Endothelial cell of umbilical vein (primary cell): ENCODE data around the gene FMO1.

ENCODE experiments used
- CTCF ChIP-seq, 2 donors: IDR thresholded peaks; 1 replicate in 1 of 2; 2 replicates in 1 of 2; pipeline ENCODE4 v1.5.1; 2011; ENCODE audit warnings: low read length in 2 of 2, mild to moderate bottlenecking in 2 of 2, moderate library complexity in 2 of 2, control low read depth in 1 of 2, inconsistent platforms in 1 of 2, low read depth in 1 of 2; ENCODE audit not compliant: insufficient read depth in 1 of 2; ENCODE audit errors: extremely low read depth in 1 of 2
- FOS ChIP-seq: IDR thresholded peaks from 2 replicates; pipeline ENCODE4 v1.6.1; 2011; ENCODE audit warnings: mild to moderate bottlenecking, low read length, moderate library complexity, borderline replicate concordance; ENCODE audit not compliant: insufficient read depth
- POLR2A ChIP-seq: IDR thresholded peaks from 2 replicates; pipeline ENCODE4 v1.6.1; 2012; ENCODE audit warnings: low read depth, mild to moderate bottlenecking, control low read depth, low read length

GRCh38 chr1:171219346-171220080 lies 28.8 kb upstream of the FMO1 start:
- TF ChIP-seq POLR2A: no peak
- no peak for TF ChIP-seq CTCF (IDR thresholded peaks at IDR 0.05; ENCODE audit: extremely low read depth in 1 of 2, insufficient read depth in 1 of 2, low read depth in 1 of 2, low read length in 2 of 2)
- no peak for TF ChIP-seq FOS
